ENCODE measurements around the gene DHX40.

- TF ChIP-seq POLR2AphosphoS5 (IDR thresholded peaks at IDR 0.05; ENCODE audit: borderline replicate concordance, low read depth, low read length) (no peak), EZH2 (IDR thresholded peaks at IDR 0.05) (no peak)
Observed at GRCh38 chr17:59621771-59622170, 56.4 kb downstream of the DHX40 start.

Data from SK-N-MC (cell line).